H9 (cell line): ENCODE measurements around the gene FAM227B. TPM values are rescaled to one million over a fixed set of nuclear protein-coding genes. Genes with fewer than 3 reads are reported as not detected.

ENCODE experiments used
- DNase-seq: peaks from one replicate; pipeline ENCODE4 v3.0.0-alpha.2; 2017
- H2AFZ ChIP-seq: one replicate; pipeline ENCODE4 v1.6.1; 2013; ENCODE audit warnings: mild to moderate bottlenecking, low read length, control low read depth, moderate library complexity
- H2AK5ac ChIP-seq: 2 replicates; pipeline ENCODE4 v1.6.1; 2013; ENCODE audit warnings: low read length, control low read depth, mixed read lengths; ENCODE audit not compliant: insufficient read length
- H2BK120ac ChIP-seq: one replicate; pipeline ENCODE4 v1.6.1; 2013; ENCODE audit warnings: low read depth, mild to moderate bottlenecking, low read length, control low read depth, inconsistent platforms; ENCODE audit not compliant: poor library complexity, severe bottlenecking
- H2BK12ac ChIP-seq: 2 replicates; pipeline ENCODE4 v1.6.1; 2013; ENCODE audit warnings: low read length, control low read depth, mixed read lengths, low read depth; ENCODE audit not compliant: insufficient read length
- H2BK15ac ChIP-seq: 2 replicates; pipeline ENCODE4 v1.6.1; 2013; ENCODE audit warnings: low read depth, low read length, control low read depth
- H2BK20ac ChIP-seq: one replicate; pipeline ENCODE4 v1.6.1; 2013; ENCODE audit warnings: low read depth, mild to moderate bottlenecking, low read length, control low read depth, inconsistent platforms; ENCODE audit not compliant: poor library complexity, severe bottlenecking
- H2BK5ac ChIP-seq: 2 replicates; pipeline ENCODE4 v1.6.1; 2013; ENCODE audit warnings: low read length, control low read depth, mixed read lengths; ENCODE audit not compliant: insufficient read length
- H3K14ac ChIP-seq: 2 replicates; pipeline ENCODE4 v1.6.1; 2013; ENCODE audit warnings: low read length, control low read depth; ENCODE audit not compliant: insufficient read depth
- H3K18ac ChIP-seq: 2 replicates; pipeline ENCODE4 v1.6.1; 2013; ENCODE audit warnings: low read depth, mild to moderate bottlenecking, mixed read lengths, low read length, control low read depth; ENCODE audit not compliant: insufficient read length
- H3K23ac ChIP-seq: 2 replicates; pipeline ENCODE4 v1.6.1; 2013; ENCODE audit warnings: low read length, control low read depth, mixed read lengths, low read depth; ENCODE audit not compliant: insufficient read length
- H3K23me2 ChIP-seq: 2 replicates; pipeline ENCODE4 v1.6.1; 2013; ENCODE audit warnings: low read depth, mild to moderate bottlenecking, mixed read lengths, low read length, control low read depth; ENCODE audit not compliant: insufficient read length, poor library complexity, severe bottlenecking
- H3K27ac ChIP-seq: 2 replicates; pipeline ENCODE4 v1.5.1; 2013; ENCODE audit warnings: low read length, control low read depth, mixed read lengths, low read depth; ENCODE audit not compliant: insufficient read length
- H3K27me3 ChIP-seq: 2 replicates; pipeline ENCODE4 v1.6.1; 2013; ENCODE audit warnings: low read length, control low read depth, inconsistent platforms; ENCODE audit not compliant: insufficient read depth
- H3K4ac ChIP-seq: 2 replicates; pipeline ENCODE4 v1.6.1; 2013; ENCODE audit warnings: low read depth, mild to moderate bottlenecking, control low read depth, inconsistent platforms, low read length, moderate library complexity
- H3K4me1 ChIP-seq: 2 replicates; pipeline ENCODE4 v1.6.1; 2013; ENCODE audit warnings: low read length, control low read depth, inconsistent platforms; ENCODE audit not compliant: insufficient read depth
- H3K4me2 ChIP-seq: 2 replicates; pipeline ENCODE4 v1.6.1; 2013; ENCODE audit warnings: low read length, control low read depth, mixed read lengths; ENCODE audit not compliant: insufficient read length, insufficient read depth
- H3K56ac ChIP-seq: 2 replicates; pipeline ENCODE4 v1.6.1; 2013; ENCODE audit warnings: low read depth, mild to moderate bottlenecking, mixed read lengths, low read length, control low read depth; ENCODE audit not compliant: insufficient read length
- H3K79me1 ChIP-seq: 2 replicates; pipeline ENCODE4 v1.6.1; 2013; ENCODE audit warnings: low read depth, mild to moderate bottlenecking, moderate library complexity, low read length, control low read depth, inconsistent platforms; ENCODE audit not compliant: insufficient read depth, poor library complexity, severe bottlenecking
- H3K79me2 ChIP-seq: 2 replicates; pipeline ENCODE4 v1.6.1; 2013; ENCODE audit warnings: low read length, control low read depth, inconsistent platforms; ENCODE audit not compliant: insufficient read depth
- H3K9ac ChIP-seq: 2 replicates; pipeline ENCODE4 v1.6.1; 2013; ENCODE audit warnings: low read length, control low read depth, mixed read lengths; ENCODE audit not compliant: insufficient read length; ENCODE audit errors: extremely low read depth
- H3K9me3 ChIP-seq: one replicate; pipeline ENCODE4 v1.6.1; 2013; ENCODE audit warnings: low read depth, low read length, inconsistent platforms; ENCODE audit not compliant: control insufficient read depth
- H3T11ph ChIP-seq: one replicate; pipeline ENCODE4 v1.6.1; 2013; ENCODE audit warnings: mild to moderate bottlenecking, low read length, control low read depth, inconsistent platforms
- H4K20me1 ChIP-seq: one replicate; pipeline ENCODE4 v1.6.1; 2013; ENCODE audit not compliant: control insufficient read depth, insufficient read length, insufficient read depth
- H4K5ac ChIP-seq: 2 replicates; pipeline ENCODE4 v1.6.1; 2013; ENCODE audit warnings: low read depth, mild to moderate bottlenecking, mixed read lengths, low read length, control low read depth; ENCODE audit not compliant: insufficient read length
- H4K8ac ChIP-seq: replicated peaks from 2 replicates; pipeline ENCODE4 v1.6.1; 2013; ENCODE audit warnings: low read length, control low read depth, mixed read lengths, low read depth; ENCODE audit not compliant: insufficient read length
- H4K91ac ChIP-seq: 2 replicates; pipeline ENCODE4 v1.6.1; 2013; ENCODE audit warnings: low read depth, mild to moderate bottlenecking, moderate library complexity, mixed read lengths, low read length, control low read depth; ENCODE audit not compliant: insufficient read length
- H3K27ac Mint-ChIP-seq, 3 experiments: 2 replicates in 2 of 3; 3 replicates in 1 of 3; pipeline ENCODE4 v1.8.0; 2020 to 2021; ENCODE audit warnings: mixed read lengths in 3 of 3, mild to moderate bottlenecking in 1 of 3, moderate library complexity in 1 of 3
- H3K27me3 Mint-ChIP-seq: 2 replicates; pipeline ENCODE4 v1.8.0; 2021; ENCODE audit warnings: low read depth, mild to moderate bottlenecking, moderate library complexity, mixed read lengths
- H3K36me3 Mint-ChIP-seq, 3 experiments: 2 replicates in 2 of 3; 3 replicates in 1 of 3; pipeline ENCODE4 v1.8.0; 2020 to 2021; ENCODE audit warnings: low read depth in 3 of 3, mixed read lengths in 3 of 3; ENCODE audit not compliant: insufficient read depth in 1 of 3
- H3K4me1 Mint-ChIP-seq, 2 experiments: 2 replicates each; pipeline ENCODE4 v1.8.0; 2020; ENCODE audit warnings: mixed read lengths in 2 of 2
- H3K4me3 Mint-ChIP-seq, 2 experiments: 2 replicates in 1 of 2; 3 replicates in 1 of 2; pipeline ENCODE4 v1.8.0; 2020 to 2021; ENCODE audit warnings: mild to moderate bottlenecking in 2 of 2, mixed read lengths in 2 of 2, moderate library complexity in 1 of 2
- H3K9me3 Mint-ChIP-seq, 2 experiments: 2 replicates in 1 of 2; 3 replicates in 1 of 2; pipeline ENCODE4 v1.8.0; 2020; ENCODE audit warnings: mild to moderate bottlenecking in 2 of 2, mixed read lengths in 2 of 2, moderate library complexity in 1 of 2
- total RNA-seq: library from RNA; stranded (reverse); gene quantifications from 2 replicates; pipeline ENCODE4 v1.2.1, GENCODE V29; 2021
- TF ChIP-seq, protein P1 (sequence below): fragments of 200-600 bp; sonication (generic); conservative IDR thresholded peaks from 3 replicates; pipeline ENCODE4 v1.8.0; 2021; ENCODE audit warnings: antibody characterized with exemption, mild to moderate bottlenecking

FAM227B gene
- total RNA-seq, 1 experiment from 2014 or later = 5.5 TPM

DNA sequence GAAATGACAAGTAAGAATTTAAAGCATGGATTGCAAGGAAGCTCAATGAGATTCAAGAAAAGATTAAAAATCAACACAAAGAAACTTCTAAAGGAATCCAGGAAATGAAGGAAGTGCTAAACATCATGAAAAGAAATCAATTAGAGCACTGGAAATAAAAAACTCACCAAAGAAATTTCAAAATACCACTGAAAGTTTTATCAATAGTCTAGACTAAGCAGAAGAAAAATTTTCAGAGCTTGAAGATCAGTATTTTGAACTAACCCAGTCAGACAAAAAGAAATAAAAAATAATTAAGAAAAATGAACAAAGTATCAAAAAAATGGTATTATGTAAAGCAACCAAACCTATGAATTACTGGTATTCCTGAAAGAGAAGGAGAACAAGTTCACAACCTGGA lies 60.6 kb downstream of the FAM227B start:
- H3K23ac ChIP-seq = no peak overlapping the region
- H3K27ac ChIP-seq = no peak overlapping the region
- no peak overlapping the region for H3K4ac ChIP-seq
- H2BK5ac ChIP-seq = no peak overlapping the region
- no peak overlapping the region for H2BK20ac ChIP-seq
- H4K5ac ChIP-seq = no peak overlapping the region
- H2BK12ac ChIP-seq = no peak overlapping the region
- Mint-ChIP-seq H3K27ac (no peak overlapping the region), H3K4me1 (no peaks in the 10 kb centered on the region), H3K36me3 (0 out of 7 replicates have a peak, but pooled peaks cover 0 to 5% (median 0%) of the 10 kb centered on the region in 3 experiments), H3K9me3 (peaks cover 30 to 31% of the 10 kb centered on the region in 2 experiments), H3K4me3 (no peak overlapping the region), H3K27me3 (no peaks in the 10 kb centered on the region)
- no peak overlapping the region for H3T11ph ChIP-seq
- H2BK15ac ChIP-seq = no peak overlapping the region
- no peak overlapping the region for H2BK120ac ChIP-seq
- H3K4me2 ChIP-seq = no peak overlapping the region
- H2AFZ ChIP-seq = no peak overlapping the region
- TF ChIP-seq, protein P1, sequence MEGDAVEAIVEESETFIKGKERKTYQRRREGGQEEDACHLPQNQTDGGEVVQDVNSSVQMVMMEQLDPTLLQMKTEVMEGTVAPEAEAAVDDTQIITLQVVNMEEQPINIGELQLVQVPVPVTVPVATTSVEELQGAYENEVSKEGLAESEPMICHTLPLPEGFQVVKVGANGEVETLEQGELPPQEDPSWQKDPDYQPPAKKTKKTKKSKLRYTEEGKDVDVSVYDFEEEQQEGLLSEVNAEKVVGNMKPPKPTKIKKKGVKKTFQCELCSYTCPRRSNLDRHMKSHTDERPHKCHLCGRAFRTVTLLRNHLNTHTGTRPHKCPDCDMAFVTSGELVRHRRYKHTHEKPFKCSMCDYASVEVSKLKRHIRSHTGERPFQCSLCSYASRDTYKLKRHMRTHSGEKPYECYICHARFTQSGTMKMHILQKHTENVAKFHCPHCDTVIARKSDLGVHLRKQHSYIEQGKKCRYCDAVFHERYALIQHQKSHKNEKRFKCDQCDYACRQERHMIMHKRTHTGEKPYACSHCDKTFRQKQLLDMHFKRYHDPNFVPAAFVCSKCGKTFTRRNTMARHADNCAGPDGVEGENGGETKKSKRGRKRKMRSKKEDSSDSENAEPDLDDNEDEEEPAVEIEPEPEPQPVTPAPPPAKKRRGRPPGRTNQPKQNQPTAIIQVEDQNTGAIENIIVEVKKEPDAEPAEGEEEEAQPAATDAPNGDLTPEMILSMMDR = no peak
- no peak overlapping the region for H3K9ac ChIP-seq
- no peaks in the 10 kb centered on the region for H3K9me3 ChIP-seq
- H3K79me1 ChIP-seq = no peaks in the 10 kb centered on the region
- no peak overlapping the region for H3K18ac ChIP-seq
- H3K23me2 ChIP-seq = no peaks in the 10 kb centered on the region
- no peak for DNase-seq
- no peak overlapping the region for H3K14ac ChIP-seq
- H3K4me1 ChIP-seq = no peaks in the 10 kb centered on the region
- no peak overlapping the region for H3K56ac ChIP-seq
- no peaks in the 10 kb centered on the region for H3K27me3 ChIP-seq
- H4K91ac ChIP-seq = no peak overlapping the region
- no peaks in the 10 kb centered on the region for H4K20me1 ChIP-seq
- no peak overlapping the region for H4K8ac ChIP-seq
- no peaks in the 10 kb centered on the region for H3K79me2 ChIP-seq
- no peak overlapping the region for H2AK5ac ChIP-seq
